NCI-H146 treated with DMSO at 0.1 percent for 48 hours (cell line): ENCODE data around the gene OGDH.
A peak's percentile ranks its signal among the peaks of the same experiment; 100 is the strongest.

ENCODE experiments used
- DNase-seq: peaks from one replicate; lab custom pipeline; 2025; ENCODE audit not compliant: unreplicated experiment; lab: John Stamatoyannopoulos, UW

Gene OGDH

DNA sequence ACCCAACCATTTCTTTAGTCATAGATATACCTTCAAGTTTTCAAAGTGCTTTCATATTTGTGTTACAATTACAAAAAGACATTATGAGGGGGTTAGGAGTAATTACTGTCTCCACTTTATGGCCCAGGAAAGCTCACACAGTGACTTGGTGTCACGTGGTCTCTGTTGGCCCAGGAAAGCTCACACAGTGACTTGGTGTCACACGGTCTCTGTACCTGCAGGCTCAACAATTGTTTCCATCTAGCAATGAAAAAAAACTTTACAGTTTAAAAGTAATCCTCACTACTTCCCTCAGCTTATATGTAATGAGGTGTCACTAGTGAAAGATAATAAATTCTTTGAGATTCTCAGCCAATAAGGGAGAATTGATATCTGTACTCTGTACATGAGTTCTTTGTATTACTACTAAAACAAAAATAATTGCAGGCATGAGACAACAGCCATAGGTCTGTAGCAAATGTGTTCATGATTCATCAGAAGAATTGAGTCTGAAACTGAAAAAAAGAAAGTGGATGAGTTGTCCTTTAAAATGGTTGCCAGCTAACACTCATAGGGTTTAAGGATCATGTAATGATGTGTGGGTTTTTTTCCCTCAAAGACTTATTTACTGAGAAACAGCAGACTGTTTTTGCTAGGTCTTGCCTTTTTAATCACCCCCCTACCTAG is 10.9 kb downstream of the OGDH start:
- no peak for DNase-seq

DNA sequence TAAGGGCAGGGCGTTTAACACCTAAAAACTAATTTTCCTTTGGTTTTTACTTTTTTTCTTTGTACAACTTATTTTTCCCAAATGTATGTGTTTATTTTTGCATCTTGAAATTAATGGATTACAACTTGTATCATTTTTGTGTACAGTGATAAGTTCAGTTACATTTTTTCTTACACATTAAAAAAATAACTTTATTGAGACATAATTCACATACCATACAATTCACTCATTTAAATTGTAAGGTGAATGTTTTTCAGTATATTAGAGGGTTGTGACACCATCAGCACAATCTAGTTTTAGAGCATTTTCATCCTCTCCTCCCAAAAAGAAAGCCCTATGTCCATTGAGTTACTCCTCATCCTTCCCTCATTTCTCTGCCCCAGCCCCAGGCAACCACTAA is 11.6 kb downstream of the OGDH start:
- no peak for DNase-seq

DNA sequence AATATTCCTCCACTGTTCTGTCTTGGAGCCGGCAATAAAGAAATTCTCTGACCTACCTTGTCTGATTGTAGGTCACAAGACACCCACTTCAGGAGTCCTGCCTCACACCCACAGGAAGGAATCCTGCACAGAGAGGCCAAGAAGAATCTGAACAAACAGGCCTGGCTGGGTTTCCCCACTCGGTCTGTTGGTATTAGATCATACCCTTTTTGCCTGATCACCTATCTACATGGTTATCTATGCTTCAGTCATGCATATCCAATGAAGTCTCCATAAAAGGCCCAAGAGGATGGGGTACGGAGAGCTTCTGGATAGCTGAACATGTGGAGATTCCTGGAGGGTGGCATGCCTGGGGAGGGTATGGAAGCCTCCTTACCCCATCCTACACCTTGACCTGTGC is 12.3 kb downstream of the OGDH start:
- DNase-seq: no peak

GRCh38 chr7:44621034-44621749 is 14.8 kb downstream of the OGDH start:
- DNase-seq: no peak

DNA sequence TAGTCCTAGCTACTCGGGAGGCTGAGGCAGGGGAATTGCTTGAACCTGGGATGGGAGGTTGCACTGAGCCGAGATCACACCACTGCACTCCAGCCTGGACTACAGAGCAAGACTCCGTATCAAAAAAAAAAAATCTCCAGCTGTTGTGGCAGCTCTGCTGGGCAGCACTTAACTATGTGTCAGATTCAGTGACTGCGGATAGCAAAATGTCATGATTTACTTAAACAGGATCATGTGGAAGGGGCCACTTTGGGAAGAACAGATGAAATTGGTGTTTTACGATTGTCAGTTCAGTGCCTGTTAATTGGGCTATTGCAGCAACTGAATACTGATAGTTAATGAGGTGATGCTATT is 15.3 kb downstream of the OGDH start:
- no peak for DNase-seq

- DNase-seq: no peak
Observed at GRCh38 chr7:44622342-44623151, 16.1 kb downstream of the OGDH start.

- DNase-seq: no peak
Observed at GRCh38 chr7:44624318-44624717, 17.9 kb downstream of the OGDH start.

GRCh38 chr7:44625526-44626471 is 19.4 kb downstream of the OGDH start:
- DNase-seq: no peak

- DNase-seq: no peak
Observed at GRCh38 chr7:44626620-44627019, 20.2 kb downstream of the OGDH start.

DNA sequence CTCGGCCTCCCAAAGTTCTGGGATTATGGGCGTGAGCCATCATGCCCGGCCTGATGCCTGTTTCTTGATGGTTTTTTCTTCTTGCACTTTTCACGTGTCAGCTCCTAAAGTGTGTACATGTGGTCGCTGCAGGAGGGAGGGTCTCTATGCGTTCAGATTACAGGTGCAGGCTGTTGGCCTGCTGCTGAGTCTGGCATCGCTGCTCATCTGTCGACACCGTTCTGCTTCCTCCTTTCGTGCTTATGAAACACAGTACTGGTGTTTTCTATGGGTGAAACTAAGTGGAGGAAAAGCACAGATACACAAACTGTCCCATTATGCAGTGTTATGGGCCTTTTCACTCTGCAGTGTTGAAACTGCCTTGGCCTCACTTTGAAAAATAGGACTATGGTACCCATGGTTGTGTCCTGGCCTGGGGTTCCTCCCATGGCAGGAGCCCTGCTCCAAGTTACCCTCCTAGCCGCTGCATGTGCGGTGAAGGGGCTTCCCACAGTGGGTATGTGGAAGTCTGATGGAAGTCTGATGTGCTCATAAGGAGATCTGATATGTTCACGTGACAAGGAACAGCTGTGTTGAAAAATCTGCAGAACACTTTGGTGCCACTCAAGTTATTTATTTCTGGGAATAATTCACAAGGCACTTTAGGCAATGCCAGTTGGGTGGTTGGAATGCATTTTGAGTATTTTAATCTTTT is 23.5 kb downstream of the OGDH start:
- DNase-seq: no peak

GRCh38 chr7:44630792-44631457 is 24.5 kb downstream of the OGDH start:
- DNase-seq: no peak

- no peak for DNase-seq
Observed at GRCh38 chr7:44631458-44632115, 25.2 kb downstream of the OGDH start.

GRCh38 chr7:44632196-44632595 is 25.8 kb downstream of the OGDH start:
- DNase-seq: no peak

DNA sequence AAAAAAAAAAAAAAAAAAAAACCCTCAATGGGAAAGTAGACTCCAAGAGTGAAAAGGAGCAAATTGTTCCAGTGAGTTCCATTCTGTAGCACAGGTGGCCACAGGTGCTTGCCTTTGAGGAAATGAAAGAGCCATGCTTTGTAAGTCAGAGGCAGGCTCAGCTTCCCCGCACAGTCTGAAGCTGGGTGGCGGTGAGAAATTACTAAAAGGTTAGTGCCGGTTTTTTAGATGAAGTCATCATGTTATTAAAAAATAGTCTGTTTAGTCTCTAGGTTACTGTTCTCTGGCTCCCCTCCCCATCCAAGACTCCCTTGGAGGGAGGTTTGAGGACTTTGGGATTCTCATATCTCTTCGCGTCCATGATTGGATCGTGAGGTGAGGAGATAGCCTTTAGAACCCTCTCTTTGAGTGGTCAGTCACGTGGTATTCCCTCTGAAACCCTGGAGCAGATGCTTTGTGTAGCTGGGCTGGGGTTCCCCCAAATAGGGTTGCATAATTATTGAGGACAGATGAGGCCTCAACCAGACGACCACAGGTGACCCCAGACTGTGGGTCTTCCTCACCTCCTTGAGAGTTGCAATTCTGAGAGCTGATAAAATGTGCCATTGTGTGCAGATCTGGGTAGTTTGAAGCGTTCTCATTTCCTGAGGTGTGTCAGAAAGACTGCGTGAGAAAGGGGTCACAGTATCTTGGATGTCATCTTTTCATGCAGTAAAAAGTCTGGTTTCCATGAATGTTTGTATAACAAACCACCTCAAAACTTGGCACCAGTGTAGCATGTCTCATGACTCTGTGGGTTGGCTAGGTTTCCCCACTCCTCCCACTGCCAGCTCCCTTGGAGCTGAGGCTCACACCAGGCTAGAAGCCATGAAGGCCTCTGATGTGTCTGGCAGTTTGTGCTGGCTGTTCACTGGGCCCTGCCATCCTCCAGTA is 27.1 kb downstream of the OGDH start:
- DNase-seq: no peak

DNA sequence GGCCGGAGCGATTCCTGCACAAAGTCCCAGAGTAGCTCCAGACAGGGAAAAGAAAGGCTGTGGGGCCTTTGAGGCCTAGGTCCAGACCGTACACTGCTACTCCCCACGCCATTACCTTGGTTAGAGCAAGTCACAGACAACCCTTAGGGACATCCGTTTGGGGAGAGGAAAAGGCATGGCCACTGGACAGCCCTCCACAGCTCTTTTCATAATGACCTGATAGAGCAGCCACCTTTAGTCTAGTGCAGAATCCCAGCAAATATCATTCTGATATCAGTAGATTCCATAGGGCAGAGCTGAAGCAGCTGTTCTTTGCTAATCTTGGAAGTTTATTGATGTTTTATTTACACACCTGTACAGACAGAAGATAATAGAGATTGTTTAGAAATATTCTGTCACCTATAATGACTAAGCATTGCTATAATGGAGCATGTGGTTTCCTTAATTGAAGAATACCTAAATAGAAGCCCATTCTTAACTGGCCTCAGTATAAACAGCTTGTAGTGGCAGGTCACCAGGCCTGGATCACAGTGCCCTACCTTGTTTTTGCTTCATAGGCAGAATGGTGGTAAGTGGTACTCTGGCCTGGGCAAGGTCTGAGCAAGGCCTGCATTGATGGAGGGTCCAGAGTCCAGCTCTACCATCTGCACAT is 27.9 kb downstream of the OGDH start:
- peak; percentile 85 for DNase-seq

DNA sequence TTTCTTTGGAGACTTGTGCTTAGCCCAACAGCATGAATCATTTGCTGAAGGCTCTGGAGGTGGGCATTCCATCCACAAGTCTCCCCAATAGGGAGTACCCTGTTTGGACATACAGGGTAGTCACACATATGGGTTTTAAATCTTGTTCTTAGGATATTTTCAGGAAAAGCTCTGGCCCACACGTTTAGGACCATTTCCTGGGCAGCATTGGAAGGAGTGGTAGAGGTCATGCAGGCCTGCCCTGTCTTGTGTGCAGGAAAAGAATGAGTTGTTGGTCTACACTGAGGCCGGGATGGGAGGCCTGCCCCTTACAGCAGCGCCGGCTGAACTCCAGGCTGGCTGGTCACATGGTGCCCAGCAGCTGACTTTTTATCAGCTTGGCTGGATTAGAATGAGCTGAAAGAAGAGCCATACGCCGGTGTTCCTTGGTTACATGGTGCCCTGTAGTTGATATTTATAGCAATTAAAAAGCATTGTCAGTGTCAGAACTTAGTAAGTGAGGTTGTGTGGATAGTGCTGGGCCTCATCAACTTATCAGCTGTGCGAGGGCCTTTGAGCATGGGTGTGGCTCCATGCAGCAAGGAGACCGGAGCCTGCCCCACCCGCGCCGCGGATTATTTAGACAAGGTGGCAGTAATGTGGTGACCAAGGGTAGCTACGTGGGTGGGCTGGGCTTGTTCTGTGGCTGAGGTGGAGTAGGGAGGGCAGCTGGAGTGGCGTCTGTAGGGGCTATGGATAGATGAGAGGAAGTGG is 28.6 kb downstream of the OGDH start:
- peak; percentile 30 for DNase-seq

- no peak for DNase-seq
Observed at GRCh38 chr7:44636041-44636584, 29.7 kb downstream of the OGDH start.
